Cortex of kidney (tissue), 1 donor: ENCODE data around the gene NFXL1.
"Not testable (repeated sequence)": the region's sequence is repeated elsewhere in the genome, so short reads cannot be mapped to it uniquely, and the experiment has no call there.

ENCODE experiments used
- DNase-seq: peaks from one replicate; lab custom pipeline; 2025; lab: John Stamatoyannopoulos, UW

Gene NFXL1

DNA sequence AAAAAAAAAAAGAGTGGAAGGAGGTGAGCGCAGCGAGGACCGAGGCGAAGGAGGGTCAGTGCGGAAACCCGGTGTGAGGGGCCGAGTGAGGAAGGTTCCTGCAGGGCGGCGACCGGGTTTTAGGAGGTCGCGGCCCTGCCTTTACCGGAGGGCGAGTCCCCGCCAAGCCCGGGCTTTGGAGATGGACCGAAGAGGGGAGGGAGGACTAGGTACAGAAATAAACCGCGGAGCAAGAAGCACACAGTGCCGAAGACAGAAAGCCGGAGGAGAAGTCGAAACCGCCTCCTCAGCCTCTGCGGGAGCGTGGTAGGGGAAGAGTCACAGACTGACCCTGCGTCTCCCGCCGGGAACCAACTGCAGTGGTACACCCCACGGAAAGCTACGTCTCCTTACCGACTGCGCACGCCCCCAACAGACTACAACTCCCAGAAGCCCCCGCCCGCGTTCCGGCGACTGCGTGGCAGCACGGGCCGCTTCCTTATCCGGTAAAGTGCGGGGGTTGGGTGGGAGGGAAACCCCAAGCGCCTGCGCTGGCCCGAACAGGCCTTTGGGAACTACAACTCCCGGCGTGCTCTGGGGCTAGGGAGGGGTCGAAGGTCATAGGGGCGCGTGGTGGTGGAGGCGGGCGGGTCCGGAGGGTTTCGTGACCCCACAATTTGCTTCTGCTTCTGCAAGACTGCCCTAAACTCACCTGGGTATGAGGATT lies at the start of gene NFXL1:
TSS of gene NFXL1 (minus strand) at position 364 of the 706 bp plus-strand sequence. CDS start 380 bp downstream, outside the sequence.
- DNase-seq = peak; percentile 64

GRCh38 chr4:47954677-47955076 lies 40.3 kb upstream of the NFXL1 start:
- no peak for DNase-seq

DNA sequence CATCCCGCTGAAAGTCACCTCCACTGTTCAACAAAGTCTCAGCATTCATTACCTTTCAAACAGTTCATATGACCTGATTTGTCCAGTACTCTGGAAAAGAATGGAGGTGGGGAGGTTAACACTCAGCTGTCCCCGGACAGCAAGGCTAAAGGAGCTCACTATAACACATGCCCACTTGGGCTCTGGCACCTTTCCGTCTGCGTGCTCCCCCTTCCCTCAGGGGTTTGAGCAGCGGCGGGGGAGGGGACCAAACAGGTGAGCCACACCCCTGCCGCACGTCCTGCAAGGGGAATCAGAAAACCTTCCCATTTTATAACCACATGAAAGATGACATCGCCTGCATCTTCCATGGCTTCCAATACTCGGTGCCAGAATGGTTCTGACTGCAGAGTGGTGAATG lies 39.9 kb upstream of the NFXL1 start:
- DNase-seq = no peak

- no peak for DNase-seq
Observed at GRCh38 chr4:47945930-47946726, 31.7 kb upstream of the NFXL1 start.

GRCh38 chr4:47942081-47942819 lies 27.9 kb upstream of the NFXL1 start:
- no peak for DNase-seq

DNA sequence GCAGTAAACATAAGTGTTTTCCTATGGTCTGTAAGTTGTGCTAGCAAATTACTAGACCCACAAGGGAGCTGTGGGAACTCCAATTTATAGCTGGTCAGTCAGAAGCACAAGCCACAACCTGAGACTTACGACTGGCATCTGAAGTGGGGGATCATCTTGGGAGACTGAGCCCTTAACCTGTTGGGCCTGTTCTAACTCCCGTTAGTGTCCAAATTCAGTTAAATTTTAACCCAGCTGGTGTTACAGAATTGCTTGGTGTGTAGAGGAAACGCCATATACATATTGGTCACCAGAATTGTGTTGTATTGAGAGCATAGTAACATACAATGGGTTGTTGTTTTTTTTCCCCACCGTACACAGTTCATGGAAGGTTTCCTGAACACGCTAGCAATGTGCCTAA lies 25.1 kb upstream of the NFXL1 start:
- no peak for DNase-seq

- no peak for DNase-seq
Observed at GRCh38 chr4:47936336-47936735, 22.0 kb upstream of the NFXL1 start.

DNA sequence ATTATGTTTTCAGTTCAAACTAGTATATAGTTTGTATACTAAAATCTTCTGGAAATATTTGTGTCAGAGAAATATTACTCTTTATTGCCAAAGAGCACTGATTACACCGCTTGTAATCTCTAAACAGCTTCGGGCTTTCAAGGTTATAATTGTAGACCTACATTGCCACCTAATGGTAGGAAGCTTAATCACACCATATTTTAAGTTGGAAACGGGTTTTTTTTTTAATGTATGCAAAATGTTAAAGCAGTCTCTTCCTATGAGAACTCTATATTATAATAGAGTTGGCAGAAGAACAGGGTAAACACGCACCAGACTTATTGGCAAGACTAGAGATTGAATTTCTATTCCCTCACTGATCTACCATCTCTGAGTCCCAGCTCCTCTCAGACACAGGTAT lies 19.5 kb upstream of the NFXL1 start:
- DNase-seq = no peak

DNA sequence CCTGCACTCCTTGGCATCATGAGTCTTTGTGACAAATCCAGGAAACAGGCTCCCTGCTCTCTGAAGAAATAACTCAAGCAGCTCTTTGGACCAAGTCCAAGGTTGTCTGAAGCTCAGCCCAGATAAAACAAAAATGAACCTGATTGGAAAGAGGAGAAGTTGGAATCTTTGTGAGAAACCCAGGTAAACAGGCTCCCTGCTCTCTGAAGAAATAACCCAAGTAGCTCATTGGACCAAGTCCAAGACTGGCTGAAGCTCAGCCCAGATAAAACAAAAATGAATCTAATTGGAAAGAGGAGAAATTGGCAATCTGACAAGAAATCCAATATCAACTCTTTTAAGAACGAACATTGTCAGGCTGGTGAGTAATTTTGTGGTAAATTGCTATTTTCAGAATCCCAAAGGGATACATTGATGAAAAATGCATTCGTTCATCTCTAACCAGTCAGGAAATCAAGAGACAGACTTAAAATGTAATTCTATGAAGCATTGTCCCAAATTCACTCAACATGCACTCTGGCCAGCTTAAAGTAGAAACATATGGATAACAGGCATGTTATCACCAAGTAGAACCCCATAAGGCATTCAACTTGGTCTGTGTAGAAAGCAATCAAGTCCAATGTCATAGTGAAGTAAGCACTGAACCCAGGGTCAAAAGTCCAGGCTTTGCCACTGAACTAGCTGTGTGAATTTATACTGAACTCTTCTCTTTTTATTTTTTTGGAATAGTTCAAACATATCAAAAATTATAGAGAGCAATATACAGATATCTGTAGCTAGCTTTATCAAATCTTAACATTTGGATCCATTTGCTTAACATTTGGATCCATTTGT lies 16.8 kb upstream of the NFXL1 start:
- DNase-seq = no peak

DNA sequence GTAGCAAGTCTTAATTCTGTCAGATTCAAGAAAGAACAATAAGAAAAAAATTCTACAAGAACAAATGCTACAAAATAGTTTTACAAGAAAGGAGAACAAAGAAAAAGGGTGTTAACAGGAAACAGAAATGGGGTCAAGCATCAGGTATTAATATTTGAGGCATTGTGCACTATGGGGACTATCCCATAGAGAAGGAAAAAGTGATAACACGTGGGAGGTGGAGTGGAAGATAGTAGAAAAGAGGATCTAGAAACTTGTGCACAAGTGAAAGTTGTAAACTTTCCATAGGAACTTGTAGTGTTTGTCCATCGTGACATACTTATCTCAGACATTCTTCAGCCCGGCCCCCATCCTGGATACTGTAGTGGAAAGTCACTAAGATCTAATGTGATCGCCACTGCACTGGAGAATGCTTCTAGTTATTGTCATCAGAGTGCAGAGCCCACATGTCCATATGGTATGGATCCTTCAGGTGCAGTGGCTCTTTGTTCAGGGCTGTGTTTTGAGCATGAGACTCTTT lies 15.4 kb upstream of the NFXL1 start:
- DNase-seq = no peak

DNA sequence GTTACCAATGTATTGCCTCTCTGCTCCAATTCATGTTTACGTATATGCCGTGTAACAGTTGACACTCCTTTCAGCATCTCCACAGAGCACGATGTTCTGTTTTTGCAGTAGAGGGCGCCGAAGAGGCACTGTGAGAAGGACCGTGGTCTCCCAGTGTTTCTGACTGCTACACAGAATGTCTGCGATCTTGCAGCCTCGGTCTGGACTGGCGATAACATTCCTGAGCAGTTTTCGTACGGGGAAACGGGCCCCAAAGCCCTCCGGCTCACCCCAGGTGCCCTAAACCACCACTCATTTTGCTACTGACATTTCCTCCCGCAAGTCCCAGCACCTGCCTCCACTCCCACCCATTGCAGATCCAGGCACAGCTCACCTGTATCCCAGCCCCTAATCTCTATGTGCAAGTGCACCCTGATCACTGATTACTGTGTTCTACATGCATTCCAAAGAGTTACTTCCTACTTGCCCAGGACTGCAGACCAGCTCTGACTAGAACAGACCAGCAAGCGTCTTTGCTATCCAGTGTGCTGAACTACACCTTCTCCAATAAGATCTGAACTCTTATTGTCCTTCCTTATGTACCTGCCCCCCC lies 12.4 kb upstream of the NFXL1 start:
- no peak for DNase-seq

DNA sequence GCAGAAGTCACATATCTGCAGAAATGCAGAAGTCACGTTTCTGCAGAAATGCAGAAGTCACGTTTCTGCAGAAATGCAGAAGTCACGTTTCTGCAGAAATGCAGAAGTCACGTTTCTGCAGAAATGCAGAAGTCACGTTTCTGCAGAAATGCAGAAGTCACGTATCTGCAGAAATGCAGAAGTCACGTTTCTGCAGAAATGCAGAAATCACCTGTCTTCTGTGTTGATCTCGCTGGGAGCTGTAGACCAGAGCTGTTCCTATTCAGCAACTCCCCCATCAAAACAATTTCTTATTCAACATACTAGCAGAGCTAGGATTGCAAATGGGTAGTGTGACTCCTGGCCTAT lies 8.9 kb upstream of the NFXL1 start:
- not testable (repeated sequence) for DNase-seq

DNA sequence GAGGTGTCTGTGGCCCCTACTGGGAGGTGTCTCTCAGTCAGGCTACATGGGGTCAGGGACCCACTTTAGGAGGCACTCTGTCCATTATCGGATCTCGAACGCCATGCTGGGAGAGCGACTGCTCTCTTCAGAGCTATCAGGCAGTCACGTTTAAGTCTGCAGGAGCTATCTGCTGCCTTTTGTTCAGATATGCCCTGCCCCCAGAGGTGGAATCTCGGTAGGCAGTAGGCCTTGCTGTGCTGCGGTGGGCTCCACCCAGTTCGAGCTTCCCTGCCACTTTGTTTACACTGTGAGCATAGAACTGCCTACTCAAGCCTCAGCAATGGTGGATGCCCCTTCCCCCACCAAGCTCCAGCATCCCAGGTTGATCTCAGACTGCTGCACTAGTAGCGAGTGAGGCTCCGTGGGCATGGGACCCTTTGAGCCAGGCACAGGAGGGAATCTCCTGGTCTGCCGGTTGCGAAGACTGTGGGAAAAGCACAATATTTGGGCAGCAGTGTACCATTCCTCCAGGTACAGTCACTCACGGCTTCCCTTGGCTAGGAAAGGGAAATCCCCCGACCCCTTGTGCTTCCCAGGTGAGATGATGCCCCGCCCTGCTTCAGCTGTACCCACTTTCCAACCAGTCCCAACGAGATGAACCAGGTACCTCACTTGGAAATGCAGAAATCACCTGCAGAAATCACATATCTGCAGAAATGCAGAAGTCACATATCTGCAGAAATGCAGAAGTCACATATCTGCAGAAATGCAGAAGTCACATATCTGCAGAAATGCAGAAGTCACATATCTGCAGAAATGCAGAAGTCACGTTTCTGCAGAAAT lies 8.3 kb upstream of the NFXL1 start:
- DNase-seq = not testable (repeated sequence)

- DNase-seq = not testable (repeated sequence)
Observed at GRCh38 chr4:47917163-47917562, 2.8 kb upstream of the NFXL1 start.

DNA sequence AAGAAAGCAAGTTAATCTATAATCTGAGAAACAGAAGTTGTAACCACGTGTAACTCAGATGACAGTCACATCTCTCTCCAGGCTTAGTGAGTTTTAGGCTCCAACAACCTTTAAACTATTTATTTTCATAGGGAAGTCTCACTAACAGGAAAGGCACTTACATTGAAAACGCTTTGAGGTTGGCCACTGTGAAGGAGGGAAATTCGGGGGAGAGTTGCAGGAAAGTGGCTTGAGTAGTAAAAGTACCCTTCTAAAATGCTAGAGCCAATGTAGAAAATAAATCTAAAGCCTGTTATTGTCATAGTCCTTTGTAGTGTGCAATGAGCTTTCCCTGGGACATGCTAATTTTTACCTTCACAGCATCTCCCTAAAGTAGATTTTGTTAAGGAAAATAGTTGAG lies 995 bp upstream of the NFXL1 start:
- DNase-seq = no peak

GRCh38 chr4:47914926-47915237 lies 499 bp upstream of the NFXL1 start:
- DNase-seq = no peak

DNA sequence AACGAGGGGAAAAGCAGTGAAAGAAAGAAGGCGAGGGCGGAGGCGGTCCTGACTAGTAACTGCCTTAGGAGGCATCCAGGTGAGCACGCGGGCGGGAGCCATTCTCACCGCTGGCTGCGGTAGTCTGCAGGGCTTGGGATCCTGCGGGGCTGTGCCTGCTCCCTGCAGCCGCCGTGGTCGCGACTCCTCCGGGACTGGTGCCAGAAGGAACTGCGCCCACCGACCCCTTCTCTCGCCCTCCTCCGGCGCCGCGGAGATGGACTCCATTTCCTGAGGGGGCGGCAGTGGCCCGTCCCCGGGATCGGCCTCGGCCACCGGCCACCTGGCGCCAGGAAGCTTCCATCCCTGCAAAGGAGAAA lies 543 bp downstream of the NFXL1 start:
- no peak for DNase-seq

DNA sequence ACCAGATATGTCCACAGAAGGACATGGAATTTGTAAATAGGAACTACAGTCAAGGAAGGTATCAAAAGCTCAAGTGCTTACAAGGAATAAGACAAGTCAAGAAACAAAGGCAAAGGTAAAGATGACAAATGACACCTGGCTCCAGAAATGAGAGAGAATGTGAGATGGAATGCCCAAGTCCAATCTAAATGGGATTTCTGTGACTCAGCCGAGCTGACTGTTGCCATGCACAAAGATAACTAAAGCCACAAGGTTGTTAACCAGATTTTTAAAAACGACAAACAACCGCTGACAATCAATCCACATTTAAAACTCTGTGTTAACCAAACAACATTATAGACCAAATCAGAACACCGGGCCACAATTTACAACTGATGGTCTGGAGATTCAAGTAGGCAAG lies 1.1 kb downstream of the NFXL1 start:
- no peak for DNase-seq

DNA sequence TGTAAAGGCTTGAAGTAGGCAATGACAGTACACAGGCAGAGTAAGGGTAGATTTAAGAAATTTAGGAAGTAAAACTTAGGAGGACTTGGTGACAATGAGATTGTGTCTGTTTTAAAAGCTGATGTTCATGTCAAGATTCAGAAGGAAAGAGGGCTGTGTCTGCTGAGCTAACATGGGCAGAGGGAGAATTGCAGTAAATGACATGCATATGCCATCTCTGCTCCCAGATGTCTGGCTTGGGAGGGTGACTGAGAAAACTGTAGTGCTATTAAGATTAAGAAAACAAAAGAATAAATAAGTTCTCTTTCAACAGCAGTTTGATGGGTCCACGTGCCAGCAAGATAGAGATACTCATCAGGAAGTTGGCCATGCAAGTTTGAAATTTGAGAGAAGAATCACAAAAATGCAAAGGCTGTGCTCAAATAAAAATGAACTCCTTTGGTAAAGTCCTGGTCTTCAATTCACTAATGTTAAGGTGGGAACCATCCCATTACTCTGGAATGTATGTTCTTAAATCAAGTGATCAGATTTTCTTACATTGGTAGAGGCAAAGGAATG lies 7.2 kb downstream of the NFXL1 start:
- no peak for DNase-seq

- DNase-seq = no peak
Observed at GRCh38 chr4:47899639-47900038, 14.7 kb downstream of the NFXL1 start.
